ENCODE data around the gene PRSS8.

PRSS8 gene

GRCh38 chr16:31138621-31139578, 3.4 kb upstream of the PRSS8 start:
- TF ChIP-seq FOXP2 (optimal IDR thresholded peaks at IDR 0.05; ENCODE audit: borderline replicate concordance, extremely low read depth, extremely low read length, insufficient read depth): no peak
- no peak for TF ChIP-seq TAF1 (IDR thresholded peaks at IDR 0.05; ENCODE audit: borderline replicate concordance, insufficient read depth, low read length)
- no peak for TF ChIP-seq REST (IDR thresholded peaks at IDR 0.05; ENCODE audit: insufficient read depth in 1 of 2, low read depth in 2 of 2, low read length in 2 of 2)
- TF ChIP-seq SIN3A (IDR thresholded peaks at IDR 0.05; ENCODE audit: borderline replicate concordance, insufficient read depth, low read length): no peak
- no peak for TF ChIP-seq POLR2AphosphoS5 (IDR thresholded peaks at IDR 0.05; ENCODE audit: low read depth, low read length)

- TF ChIP-seq SIN3A (IDR thresholded peaks at IDR 0.05; ENCODE audit: borderline replicate concordance, insufficient read depth, low read length): no peak
- no peak for TF ChIP-seq REST (IDR thresholded peaks at IDR 0.05; ENCODE audit: insufficient read depth in 1 of 2, low read depth in 2 of 2, low read length in 2 of 2)
- no peak for TF ChIP-seq POLR2AphosphoS5 (IDR thresholded peaks at IDR 0.05; ENCODE audit: low read depth, low read length)
- no peak for TF ChIP-seq TAF1 (IDR thresholded peaks at IDR 0.05; ENCODE audit: borderline replicate concordance, insufficient read depth, low read length)
- TF ChIP-seq FOXP2 (optimal IDR thresholded peaks at IDR 0.05; ENCODE audit: borderline replicate concordance, extremely low read depth, extremely low read length, insufficient read depth): no peak
Observed at GRCh38 chr16:31136287-31136662, 748 bp upstream of the PRSS8 start.

- TF ChIP-seq TAF1 (IDR thresholded peaks at IDR 0.05; ENCODE audit: borderline replicate concordance, insufficient read depth, low read length) (no peak), SIN3A (IDR thresholded peaks at IDR 0.05; ENCODE audit: borderline replicate concordance, insufficient read depth, low read length) (no peak), REST (IDR thresholded peaks at IDR 0.05; ENCODE audit: insufficient read depth in 1 of 2, low read depth in 2 of 2, low read length in 2 of 2) (no peak), POLR2AphosphoS5 (IDR thresholded peaks at IDR 0.05; ENCODE audit: low read depth, low read length) (no peak), FOXP2 (optimal IDR thresholded peaks at IDR 0.05; ENCODE audit: borderline replicate concordance, extremely low read depth, extremely low read length, insufficient read depth) (no peak)
Observed at GRCh38 chr16:31134625-31135534, 647 bp downstream of the PRSS8 start.

- TF ChIP-seq TAF1 (IDR thresholded peaks at IDR 0.05; ENCODE audit: borderline replicate concordance, insufficient read depth, low read length) (no peak), REST (IDR thresholded peaks at IDR 0.05; ENCODE audit: insufficient read depth in 1 of 2, low read depth in 2 of 2, low read length in 2 of 2) (no peak), POLR2AphosphoS5 (IDR thresholded peaks at IDR 0.05; ENCODE audit: low read depth, low read length) (no peak), SIN3A (IDR thresholded peaks at IDR 0.05; ENCODE audit: borderline replicate concordance, insufficient read depth, low read length) (no peak), FOXP2 (optimal IDR thresholded peaks at IDR 0.05; ENCODE audit: borderline replicate concordance, extremely low read depth, extremely low read length, insufficient read depth) (no peak)
Observed at GRCh38 chr16:31134091-31134571, 1.4 kb downstream of the PRSS8 start.

All from PFSK-1 (cell line).